Measurements from ENCODE around the gene NFE2L2.
"Not testable (repeated sequence)": the region's sequence is repeated elsewhere in the genome, so short reads cannot be mapped to it uniquely, and the experiment has no call there.

The NFE2L2 gene

DNA sequence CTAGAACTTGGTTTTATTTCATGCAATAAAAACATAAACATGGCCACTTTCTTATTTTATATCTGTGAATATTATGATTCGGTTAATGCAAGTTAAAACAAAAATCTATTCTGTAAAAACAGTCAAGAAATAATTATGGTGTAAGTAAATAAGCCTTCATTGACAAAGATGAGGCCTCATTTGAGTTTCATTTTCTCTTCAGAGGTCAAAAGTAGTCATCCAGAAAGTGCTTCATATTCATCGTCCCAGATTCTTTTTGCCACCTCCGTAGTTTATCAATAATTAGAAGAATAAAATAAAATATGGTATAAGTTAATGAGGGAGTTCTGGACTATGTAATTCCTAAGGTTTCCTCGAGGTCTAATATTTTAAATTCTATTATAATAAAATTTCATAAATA is 71.3 kb downstream of the NFE2L2 start:
- DNase-seq (ENCODE audit: low spot score) = no peak

DNA sequence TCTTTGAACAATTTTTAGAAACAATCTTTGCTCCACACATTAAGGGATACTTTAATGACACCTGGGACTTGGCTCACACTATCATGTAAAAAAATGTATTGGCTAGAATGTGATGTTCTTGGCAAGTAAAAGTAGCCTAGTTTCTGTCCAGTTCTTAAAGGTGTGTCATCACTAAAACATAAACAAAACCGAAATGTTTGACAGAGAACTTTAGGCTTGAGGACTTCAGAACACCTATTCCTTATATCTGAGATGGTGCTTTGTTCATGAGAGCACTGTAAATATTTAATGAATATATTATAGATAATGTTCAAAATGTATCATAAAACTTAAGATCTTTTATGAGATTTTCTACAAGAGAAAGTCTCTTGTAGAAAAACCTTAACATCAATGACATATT is 71.7 kb downstream of the NFE2L2 start:
- DNase-seq (ENCODE audit: low spot score) = no peak

DNA sequence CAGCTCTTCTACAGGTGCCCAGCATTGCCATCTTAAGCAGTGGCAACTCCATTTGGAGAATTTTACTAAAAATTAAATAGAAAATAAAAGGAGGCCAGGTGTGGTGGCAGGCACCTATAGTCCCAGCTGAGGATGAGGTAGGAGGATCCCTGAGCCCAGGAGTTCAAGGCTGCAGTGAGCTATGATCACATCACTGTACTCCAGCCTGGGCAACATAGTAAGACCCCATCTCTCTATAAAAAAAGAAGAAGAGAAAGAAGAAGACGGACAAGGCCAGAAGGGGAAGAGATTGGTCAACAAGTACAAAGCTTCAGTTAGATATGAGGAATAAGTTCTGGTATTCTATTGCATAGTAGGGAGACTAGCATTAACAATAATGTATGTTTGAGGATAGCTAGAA is 73.6 kb downstream of the NFE2L2 start:
- no peak for DNase-seq (ENCODE audit: low spot score)

DNA sequence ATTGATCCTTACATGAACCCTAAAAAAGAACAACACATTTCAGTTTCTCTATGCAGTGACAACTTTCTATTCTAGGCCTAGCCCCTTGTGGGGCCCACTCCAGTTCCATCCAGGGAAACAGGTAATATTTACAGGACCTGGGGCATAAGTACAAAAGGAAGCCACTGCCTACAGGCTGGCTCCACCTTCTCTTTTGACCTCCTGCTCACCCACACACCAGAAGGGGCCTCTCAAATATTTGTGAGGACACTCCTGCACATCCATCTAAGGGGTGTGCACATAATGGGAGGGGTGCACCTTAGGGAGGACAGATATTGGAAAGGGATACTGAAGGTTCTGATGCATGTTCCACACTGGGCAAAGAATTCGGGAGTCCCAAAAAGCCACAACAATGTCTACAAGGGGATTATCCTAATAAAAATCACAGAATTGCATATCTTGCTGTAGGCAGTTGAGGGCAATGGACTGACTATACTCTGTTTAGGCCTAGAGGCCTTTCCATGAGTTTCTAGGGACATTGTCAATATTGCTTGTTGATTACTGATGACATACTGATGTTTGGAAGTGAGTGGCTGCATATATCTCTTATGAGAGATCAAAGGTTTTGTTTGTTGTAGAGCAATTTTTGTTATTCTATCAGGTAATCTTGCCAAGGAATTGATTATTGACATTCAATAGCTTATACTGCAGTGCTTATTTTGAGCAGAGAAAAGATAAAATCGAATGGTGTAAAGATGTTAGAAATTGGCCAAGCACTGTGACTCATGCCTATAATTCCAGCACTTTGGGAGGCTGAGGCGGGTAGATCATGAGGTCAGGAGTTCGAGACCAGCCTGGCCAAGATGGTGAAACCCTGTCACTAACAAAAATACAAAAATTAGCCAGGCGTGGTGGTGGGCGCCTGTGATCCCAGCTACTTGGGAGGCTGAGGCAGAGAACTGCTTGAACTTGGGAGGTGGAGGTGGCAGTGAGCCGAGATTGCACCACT is 75.8 kb downstream of the NFE2L2 start:
- DNase-seq (ENCODE audit: low spot score) = no peak

DNA sequence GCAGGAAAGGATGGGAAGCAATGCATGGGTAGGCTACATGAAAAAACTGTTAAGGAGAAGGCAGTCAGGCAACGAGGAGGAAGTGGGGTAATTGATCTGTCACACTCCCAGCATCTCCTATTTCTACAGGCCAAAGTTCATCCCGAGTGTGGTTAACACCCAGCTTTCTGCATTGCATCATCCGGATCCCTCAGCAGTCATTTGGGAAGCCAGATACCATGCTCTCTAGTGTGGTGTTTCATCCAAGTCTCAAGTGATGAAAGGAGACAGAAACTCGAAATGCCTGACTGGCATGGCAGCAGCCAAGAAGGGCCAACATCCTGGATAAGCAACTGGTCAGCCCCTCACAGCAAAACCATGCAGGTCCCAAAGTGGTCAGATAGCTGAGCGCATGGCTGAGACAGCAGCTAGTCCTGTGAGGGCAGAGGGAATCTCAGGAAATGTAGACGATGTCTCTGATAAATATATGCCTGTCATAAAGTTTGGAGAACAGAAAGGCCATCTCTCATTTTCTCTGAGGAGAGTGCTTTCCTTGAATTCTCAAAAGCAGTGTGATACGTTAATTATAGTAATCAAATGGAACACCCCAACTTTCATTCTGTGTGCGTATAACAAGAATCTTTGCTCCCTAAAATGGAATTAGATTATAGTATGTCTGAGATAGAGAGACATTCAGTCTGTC is 76.8 kb downstream of the NFE2L2 start:
- peak; percentile 32 for DNase-seq (ENCODE audit: low spot score)

DNA sequence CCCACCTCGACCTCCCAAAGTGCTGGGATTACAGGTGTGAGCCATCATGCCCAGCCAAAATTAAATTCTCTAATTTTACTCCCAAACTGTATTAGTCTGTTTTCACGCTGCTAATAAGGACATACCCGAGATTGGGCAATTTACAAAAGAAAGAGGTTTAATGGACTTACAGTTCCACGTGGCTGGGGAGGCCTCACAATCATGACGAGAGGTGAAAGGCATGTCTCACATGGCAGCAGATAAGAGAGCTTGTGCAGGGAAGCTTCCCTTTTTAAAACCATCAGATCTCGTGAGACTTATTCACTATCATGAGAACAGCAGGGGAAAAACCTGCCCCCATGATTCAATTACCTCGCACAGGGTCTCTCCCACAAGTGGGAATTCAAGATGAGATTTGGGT is 78.5 kb downstream of the NFE2L2 start:
- not testable (repeated sequence) for DNase-seq (ENCODE audit: low spot score)

DNA sequence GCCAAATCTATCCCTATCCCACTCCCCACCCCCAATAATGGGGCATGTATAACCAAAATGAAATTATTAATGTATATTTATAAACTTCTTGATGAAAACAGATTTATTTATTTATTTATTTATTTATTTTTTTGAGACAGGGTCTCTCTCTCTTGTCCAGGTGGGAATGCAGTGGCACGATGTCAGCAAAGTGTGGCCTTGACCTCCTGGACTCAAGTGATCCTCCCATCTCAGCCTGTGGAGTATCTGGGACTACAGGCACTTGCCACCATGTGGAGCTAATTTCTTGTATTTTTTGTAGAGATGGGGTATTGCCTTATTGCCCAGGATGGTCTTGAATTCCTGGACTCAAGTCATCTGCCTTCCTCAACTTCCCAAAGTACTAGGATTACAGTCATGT is 79.9 kb downstream of the NFE2L2 start:
- no peak for DNase-seq (ENCODE audit: low spot score)

DNA sequence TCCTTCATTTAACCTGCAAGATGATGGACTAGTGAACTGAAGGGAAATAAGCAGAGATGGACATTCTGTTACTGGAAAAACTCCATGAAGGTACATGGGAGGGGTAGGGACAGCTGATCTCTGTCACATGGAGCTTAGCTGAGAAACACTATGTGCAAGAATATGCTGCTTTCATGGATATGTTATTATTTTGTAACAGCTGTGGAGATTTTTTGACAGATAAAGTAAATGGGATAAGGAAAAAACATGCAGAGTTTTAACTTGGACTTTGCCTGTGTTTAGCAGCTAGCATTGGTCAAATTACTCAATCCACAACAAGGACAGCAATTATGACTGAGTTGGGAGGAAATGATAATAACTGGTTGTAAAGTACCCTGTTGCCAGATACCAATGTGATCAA is 80.7 kb downstream of the NFE2L2 start:
- DNase-seq (ENCODE audit: low spot score) = no peak

Data from AG08395 (cell line).